Retinal pigment epithelial cell (primary cell): ENCODE data around the gene ECE1.
"Not testable (repeated sequence)": the region's sequence is repeated elsewhere in the genome, so short reads cannot be mapped to it uniquely, and the experiment has no call there.

Source experiments
- DNase-seq: peaks from one replicate; pipeline ENCODE4 v3.0.0-alpha.2; 2010; ENCODE audit warnings: low read depth
- H3K4me3 ChIP-seq: 2 replicates; pipeline ENCODE4 v1.5.1; 2011; ENCODE audit warnings: mild to moderate bottlenecking, low read length, control low read depth, moderate library complexity
- TF ChIP-seq, protein P1 (sequence below): conservative IDR thresholded peaks from 2 replicates; pipeline ENCODE4 v1.5.1; 2011; ENCODE audit warnings: low read depth, low read length, control low read depth, inconsistent platforms

Gene ECE1

DNA sequence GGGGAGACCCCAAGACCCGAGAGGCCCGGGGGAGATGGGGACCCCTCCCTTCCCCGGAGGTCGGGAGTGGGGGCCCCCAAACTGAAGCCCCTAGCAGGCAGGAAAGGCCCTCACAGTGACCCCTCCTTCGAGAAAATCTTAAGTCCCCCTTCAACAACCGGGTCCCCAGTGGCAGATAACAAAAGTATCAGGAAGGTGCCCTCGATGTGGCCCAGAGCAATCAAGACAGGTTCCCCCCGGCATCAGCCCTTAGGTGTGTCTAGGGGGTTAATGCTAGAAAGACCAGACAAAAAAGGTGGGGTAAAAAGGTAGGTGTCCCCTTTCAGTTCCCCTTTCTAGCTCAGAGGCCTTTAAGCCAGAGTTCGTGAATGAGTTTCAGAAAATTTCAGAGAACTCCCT is 282 bp upstream of the ECE1 start:
- TF ChIP-seq, protein P1, sequence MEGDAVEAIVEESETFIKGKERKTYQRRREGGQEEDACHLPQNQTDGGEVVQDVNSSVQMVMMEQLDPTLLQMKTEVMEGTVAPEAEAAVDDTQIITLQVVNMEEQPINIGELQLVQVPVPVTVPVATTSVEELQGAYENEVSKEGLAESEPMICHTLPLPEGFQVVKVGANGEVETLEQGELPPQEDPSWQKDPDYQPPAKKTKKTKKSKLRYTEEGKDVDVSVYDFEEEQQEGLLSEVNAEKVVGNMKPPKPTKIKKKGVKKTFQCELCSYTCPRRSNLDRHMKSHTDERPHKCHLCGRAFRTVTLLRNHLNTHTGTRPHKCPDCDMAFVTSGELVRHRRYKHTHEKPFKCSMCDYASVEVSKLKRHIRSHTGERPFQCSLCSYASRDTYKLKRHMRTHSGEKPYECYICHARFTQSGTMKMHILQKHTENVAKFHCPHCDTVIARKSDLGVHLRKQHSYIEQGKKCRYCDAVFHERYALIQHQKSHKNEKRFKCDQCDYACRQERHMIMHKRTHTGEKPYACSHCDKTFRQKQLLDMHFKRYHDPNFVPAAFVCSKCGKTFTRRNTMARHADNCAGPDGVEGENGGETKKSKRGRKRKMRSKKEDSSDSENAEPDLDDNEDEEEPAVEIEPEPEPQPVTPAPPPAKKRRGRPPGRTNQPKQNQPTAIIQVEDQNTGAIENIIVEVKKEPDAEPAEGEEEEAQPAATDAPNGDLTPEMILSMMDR: no peak
- DNase-seq: no peak
- H3K4me3 ChIP-seq: peak overlapping the region; percentile 49

DNA sequence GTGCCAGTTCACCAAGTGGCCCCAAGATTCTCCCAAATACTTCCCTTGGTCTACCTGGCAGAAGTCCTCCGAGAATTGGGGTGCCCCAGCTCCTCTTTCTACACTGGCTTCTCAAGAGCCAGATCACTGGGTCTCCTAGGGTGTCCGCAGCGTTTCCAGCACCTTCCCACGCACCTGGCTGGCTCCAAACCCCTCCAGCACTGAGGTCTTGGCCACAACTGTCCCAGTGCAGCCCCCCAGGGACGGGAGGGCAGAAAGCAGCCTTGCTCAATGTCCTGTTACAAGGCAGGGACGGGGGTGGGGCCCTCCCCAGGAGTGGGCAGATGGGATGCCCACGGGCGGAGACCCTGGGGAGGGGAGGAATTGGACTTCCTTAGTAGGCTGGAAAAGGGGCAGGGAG is 1.1 kb downstream of the ECE1 start:
- TF ChIP-seq, protein P1: no peak
- peak overlapping the region; percentile 52 for H3K4me3 ChIP-seq
- no peak for DNase-seq

DNA sequence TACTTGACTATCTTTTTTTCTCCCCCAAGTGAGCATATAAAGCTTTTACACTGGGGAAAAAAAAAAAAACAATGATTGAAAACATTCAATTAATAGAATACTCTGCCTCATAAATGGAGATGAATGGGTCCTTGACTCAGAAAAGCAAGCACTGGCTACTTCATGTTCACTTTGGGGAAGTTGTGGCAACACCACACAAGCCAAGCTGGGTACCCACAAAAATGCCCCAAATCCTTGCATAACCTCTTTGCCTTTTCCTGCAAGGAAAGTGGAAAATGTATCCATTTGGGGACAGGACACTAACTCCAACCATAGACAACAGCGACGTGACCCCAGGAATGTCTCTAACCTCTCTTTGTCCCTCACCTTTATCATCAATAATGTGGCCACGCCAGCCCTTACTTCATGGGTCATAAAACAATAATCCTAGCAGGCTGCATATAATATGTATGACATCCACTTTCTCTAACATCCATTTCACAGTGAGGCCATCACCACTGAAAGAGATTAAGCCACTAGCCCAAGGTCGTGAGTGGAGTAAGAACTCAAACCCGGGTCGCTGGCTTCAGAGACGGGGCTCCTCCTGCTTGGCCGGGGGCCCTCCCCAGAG is 2.3 kb downstream of the ECE1 start:
- H3K4me3 ChIP-seq: no peak overlapping the region
- TF ChIP-seq, protein P1: no peak
- DNase-seq: no peak

DNA sequence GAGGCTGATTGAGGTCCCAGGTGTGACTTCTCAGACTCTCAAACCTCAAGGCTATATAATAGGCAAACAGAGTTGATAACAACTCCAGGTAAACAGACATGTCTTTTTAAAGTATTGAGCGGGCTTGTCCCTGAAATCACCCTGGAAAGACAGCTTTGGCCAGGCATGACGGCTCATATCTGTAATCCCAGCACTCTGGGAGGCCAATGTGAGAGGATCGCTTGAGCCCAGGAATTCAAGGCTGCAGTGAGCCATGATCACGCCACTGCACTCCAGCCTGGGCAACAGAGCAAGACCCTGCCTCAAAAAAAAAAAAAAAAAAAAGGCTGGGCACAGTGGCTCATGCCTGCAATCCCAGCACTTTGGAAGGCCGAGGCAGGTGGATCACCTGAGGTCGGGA is 4.9 kb downstream of the ECE1 start:
- not testable (repeated sequence) for H3K4me3 ChIP-seq, DNase-seq

DNA sequence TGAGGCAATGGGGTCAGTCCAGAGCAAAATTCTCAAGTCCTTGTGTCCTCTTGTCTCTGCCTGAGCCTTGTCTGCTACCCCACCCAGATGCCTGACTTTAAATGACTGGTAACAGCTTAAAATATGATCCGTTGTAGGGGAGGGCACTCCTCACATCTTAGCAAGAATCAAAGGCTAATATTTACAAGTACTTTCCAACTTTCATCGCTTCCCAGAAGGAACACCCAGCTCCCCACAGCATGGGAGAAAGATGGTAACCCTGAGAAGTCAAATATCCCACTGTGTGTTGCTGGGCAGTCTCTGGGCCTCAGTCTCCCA is 5.2 kb downstream of the ECE1 start:
- no peak for DNase-seq
- no peak overlapping the region for H3K4me3 ChIP-seq
- TF ChIP-seq, protein P1: no peak

DNA sequence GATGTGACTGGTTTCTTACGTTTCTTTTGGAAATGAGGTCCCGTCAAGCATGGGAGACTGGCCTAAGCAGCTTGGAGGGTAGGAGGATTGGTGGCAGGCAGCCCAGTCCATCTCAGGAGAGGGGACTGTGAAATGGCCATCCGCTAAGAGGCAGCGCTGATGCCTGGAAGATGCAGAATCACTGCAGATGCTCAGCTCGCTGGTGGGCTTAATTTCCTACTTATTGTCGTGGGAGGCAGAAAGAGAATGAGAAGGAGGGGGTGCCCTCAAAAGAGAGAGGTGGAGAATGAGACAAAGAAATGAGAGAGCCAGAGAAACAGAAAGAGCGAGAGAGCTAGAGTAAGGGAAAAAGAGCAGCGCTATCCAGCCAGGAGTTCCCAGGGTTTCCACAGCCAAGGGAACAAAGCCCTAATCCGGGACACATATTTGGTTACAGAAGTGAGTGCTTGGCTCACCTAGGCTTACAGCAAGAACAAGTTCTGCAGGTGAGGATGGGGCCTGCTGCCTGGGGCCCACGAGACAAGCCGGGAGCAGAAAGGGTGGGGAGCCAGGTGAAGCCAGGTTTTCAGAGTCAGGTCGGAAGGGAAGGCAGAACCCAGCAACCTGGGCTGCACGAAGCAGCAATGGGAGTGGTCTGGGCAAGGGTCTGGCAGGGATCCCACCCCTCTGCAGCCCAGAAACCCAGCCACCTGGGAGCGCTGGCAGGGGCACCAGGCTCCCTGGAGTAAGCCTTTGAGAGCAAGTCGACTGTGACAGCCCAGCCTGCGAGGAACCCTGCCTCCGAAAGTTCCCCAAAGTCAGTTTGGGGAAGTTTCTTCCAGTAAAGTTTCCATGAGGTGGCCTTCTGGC is 5.8 kb downstream of the ECE1 start:
- no peak for DNase-seq
- no peak overlapping the region for H3K4me3 ChIP-seq
- TF ChIP-seq, protein P1: no peak

DNA sequence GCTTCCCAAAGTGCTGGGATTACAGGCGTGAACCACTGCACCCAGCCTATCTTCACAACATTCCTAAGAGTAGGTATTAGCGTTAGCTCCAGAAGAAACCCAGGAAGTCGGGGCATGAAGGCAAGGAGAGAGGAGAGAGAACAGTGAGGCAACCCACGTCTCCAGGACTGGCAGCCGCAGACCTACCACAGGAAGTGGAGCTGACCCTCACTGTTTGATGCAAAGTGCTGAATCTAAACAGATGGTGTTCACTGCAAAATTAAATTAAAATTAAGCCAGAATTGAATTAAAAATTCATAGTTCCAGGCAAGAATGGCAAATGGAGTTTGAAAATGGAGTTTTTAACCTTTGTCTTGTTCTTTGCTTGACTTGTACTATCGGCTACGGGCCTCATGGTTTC is 6.7 kb downstream of the ECE1 start:
- no peak overlapping the region for H3K4me3 ChIP-seq
- no peak for DNase-seq
- TF ChIP-seq, protein P1: no peak

DNA sequence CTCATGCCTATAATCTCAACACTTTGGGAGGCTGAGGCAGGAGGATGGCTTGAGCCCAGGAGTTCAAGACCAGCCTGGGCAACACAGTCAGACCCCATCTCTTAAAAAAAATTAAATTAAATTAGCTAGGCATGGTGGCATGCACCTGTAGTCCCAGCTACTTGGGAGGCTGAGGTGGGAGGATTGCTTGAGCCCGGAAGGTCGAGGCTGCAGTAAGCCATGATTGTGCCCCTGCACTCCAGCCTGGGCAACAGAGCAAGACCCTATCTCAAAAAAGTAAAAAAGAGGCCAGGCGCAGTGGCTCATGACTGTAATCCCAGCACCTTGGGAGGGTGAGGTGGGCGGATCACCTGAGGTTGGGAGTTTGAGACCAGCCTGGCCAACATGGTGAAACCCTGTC is 8.2 kb downstream of the ECE1 start:
- not testable (repeated sequence) for DNase-seq, H3K4me3 ChIP-seq
